HS-5 (cell line): ENCODE measurements around the gene MORC3.
A peak's percentile ranks its signal among the peaks of the same experiment; 100 is the strongest.
"Not testable (repeated sequence)": the region's sequence is repeated elsewhere in the genome, so short reads cannot be mapped to it uniquely, and the experiment has no call there.

ENCODE experiments used
- DNase-seq: peaks from one replicate; pipeline ENCODE4 v3.0.0-alpha.2; 2012; ENCODE audit warnings: low read depth

Gene MORC3, protein sequence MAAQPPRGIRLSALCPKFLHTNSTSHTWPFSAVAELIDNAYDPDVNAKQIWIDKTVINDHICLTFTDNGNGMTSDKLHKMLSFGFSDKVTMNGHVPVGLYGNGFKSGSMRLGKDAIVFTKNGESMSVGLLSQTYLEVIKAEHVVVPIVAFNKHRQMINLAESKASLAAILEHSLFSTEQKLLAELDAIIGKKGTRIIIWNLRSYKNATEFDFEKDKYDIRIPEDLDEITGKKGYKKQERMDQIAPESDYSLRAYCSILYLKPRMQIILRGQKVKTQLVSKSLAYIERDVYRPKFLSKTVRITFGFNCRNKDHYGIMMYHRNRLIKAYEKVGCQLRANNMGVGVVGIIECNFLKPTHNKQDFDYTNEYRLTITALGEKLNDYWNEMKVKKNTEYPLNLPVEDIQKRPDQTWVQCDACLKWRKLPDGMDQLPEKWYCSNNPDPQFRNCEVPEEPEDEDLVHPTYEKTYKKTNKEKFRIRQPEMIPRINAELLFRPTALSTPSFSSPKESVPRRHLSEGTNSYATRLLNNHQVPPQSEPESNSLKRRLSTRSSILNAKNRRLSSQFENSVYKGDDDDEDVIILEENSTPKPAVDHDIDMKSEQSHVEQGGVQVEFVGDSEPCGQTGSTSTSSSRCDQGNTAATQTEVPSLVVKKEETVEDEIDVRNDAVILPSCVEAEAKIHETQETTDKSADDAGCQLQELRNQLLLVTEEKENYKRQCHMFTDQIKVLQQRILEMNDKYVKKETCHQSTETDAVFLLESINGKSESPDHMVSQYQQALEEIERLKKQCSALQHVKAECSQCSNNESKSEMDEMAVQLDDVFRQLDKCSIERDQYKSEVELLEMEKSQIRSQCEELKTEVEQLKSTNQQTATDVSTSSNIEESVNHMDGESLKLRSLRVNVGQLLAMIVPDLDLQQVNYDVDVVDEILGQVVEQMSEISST

GRCh38 chr21:36319767-36320420, at the start of gene MORC3:
TSS of gene MORC3 (plus strand) at chr21:36320197. CDS start at chr21:36320265, 68 bp downstream.
- DNase-seq, result peak; percentile 98

- DNase-seq, result not testable (repeated sequence)
Measured at GRCh38 chr21:36270786-36271695, 49.0 kb upstream of the MORC3 start.

- no peak for DNase-seq
Measured at GRCh38 chr21:36274128-36274527, 45.9 kb upstream of the MORC3 start.

GRCh38 chr21:36282568-36283230, 37.3 kb upstream of the MORC3 start:
- DNase-seq, result no peak

DNA sequence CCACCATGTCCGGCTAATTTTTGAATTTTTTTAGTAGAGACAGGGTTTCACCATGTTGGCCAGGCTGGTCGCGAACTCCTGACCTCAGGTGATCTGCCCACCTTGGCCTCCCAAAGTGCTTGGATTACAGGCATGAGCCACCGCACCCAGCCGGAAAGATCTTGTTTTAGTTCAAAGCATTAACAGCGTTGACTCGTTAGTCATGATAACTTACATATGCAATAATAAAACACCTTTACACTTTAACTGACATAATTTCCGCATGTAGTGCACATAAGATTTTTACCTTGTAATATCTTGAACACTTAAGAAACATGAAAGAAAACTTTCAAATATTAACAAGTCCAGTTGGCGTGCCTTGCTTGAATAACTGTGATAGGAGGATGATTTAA, 36.8 kb upstream of the MORC3 start:
- DNase-seq, result not testable (repeated sequence)

- DNase-seq, result no peak
Measured at GRCh38 chr21:36288651-36289243, 31.2 kb upstream of the MORC3 start.

GRCh38 chr21:36291509-36291908, 28.5 kb upstream of the MORC3 start:
- no peak for DNase-seq

DNA sequence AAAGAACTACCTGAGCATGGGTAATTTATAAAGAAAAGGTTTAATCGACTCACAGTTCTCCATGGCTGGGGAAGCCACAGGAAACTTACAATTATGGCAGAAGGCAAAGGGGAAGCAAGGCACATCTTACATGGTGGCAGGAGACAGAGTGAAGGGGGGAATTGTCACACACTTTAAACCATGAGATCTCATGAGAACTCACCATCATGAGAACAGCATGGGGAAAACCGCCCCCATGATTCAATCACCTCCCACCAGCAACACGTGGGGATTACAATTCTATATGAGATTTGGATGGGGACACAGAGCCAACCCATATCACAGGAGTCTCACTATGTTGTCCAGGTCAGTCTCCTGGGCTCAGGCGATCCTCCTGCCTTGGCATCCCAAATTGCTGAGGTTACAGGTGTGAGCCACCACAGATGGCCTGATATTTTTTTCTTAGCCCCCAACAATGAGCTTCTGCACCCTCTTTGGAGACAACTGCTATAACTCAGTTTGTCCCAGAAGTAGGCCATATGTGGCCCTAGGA, 22.5 kb upstream of the MORC3 start:
- no peak for DNase-seq

- DNase-seq, result no peak
Measured at GRCh38 chr21:36297938-36298572, 21.9 kb upstream of the MORC3 start.

DNA sequence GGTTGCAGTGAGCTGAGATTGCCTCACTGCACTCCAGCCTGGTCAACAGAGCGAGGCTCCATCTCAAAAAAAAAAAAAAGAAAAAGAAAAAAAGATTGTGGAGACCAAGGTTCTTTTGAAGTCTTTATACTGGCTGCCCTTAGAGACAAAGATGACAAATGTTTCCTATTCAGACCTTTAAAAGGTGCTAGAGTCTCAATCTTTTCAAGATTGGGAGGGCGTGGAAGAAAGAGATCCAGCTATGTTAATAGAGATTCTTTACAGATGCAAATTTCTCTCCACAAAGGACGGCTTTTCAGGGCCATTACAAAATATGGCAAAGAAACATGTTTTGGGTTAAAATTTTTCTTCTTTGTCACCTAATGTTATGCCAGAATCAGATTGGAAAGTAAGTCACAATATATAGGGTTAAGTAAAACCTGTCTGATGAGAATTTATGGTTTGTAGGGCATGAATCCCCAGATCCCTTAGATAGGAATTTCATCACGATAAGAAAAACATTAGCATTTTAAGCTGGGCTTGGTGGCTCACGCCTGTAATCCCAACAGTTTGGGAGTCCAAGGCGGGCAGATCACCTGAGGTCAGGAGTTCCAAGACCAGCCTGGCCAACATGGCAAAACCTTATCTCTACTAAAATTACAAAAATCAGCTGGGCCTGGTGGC, 13.0 kb upstream of the MORC3 start:
- DNase-seq, result no peak

DNA sequence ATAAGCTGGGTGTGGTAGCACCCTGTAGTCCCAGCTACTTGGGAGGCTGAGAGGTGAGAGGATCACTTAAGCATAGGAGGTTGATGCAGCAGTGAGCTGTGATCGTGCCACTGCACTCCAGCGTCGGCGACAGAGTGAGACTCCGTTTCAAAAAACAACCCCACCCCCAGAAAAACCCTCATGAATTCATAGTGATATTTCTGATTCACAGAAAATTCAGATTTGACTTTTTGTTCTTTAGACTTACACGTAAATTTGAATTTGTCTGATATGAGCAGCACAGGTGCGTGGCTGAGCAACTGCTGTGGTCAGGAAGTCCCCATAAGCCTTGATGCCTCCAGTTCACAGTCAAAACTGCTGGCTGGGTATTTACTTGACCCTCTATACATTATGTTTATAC, 10.0 kb upstream of the MORC3 start:
- DNase-seq, result no peak

- DNase-seq, result not testable (repeated sequence)
Measured at GRCh38 chr21:36313446-36313845, 6.6 kb upstream of the MORC3 start.

DNA sequence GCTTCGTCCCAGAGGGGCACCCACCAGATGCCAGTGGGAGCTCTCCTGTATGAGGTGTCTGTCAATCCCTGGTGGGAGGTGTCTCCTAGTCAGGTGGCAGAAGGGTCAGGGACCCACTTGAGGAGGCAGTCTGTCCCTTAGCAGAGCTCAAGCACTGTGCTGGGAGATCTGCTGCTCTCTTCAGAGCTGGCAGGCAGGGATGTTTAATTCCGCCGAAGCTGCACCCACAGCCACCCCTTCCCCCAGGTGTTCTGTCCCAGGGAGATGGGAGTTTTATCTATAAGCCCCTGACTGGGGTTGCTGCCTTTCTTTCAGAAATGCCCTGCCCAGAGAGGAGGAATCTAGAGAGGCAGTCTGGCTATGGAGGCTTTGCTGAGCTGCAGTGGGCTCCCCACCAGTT, 4.0 kb upstream of the MORC3 start:
- DNase-seq, result not testable (repeated sequence)

DNA sequence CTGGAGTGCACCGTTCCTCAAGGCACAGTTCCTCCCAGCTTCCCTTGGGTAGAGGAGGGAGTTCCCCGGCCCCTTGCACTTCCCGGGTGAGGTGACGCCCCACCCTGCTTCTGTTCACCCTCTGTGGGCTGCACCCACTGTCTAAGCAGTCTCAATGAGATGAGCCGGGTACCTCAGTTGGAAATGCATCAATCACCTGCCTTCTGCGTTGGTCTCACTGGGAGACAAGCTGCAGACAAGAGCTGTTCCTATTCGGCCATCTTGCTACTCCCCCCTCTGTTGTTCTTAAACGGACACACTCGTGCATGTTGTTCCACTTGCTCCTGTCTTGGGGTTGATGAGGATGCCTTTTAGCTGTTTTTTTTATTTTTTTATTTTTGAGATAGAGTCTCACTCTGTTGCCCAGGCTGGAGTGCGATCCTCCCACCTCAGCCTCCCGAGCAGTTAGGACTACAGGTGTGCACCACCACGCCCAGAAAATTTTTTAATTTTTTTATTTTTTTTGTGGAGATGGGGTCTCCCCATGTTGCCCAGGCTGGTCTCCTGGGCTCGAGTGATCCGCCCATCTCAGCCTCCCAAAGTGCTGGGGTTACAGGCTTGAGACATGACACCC, 3.0 kb upstream of the MORC3 start:
- DNase-seq, result no peak

DNA sequence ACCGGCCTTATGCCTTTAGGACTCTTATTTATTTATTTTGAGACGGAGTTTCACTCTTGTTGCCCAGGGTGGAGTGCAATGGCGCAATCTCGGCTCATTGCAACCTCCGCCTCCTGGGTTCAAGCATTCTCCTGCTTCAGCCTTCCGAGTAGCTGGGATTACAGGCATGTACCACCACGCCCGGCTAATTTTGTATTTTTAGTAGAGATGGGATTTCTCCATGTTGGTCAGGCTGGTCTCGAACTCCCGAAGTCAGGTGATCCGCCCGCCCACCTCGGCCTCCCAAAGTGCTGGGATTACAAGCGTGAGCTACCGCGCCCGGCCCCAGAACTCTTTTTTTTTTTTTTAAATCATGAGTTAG, 611 bp upstream of the MORC3 start:
- DNase-seq, result not testable (repeated sequence)

DNA sequence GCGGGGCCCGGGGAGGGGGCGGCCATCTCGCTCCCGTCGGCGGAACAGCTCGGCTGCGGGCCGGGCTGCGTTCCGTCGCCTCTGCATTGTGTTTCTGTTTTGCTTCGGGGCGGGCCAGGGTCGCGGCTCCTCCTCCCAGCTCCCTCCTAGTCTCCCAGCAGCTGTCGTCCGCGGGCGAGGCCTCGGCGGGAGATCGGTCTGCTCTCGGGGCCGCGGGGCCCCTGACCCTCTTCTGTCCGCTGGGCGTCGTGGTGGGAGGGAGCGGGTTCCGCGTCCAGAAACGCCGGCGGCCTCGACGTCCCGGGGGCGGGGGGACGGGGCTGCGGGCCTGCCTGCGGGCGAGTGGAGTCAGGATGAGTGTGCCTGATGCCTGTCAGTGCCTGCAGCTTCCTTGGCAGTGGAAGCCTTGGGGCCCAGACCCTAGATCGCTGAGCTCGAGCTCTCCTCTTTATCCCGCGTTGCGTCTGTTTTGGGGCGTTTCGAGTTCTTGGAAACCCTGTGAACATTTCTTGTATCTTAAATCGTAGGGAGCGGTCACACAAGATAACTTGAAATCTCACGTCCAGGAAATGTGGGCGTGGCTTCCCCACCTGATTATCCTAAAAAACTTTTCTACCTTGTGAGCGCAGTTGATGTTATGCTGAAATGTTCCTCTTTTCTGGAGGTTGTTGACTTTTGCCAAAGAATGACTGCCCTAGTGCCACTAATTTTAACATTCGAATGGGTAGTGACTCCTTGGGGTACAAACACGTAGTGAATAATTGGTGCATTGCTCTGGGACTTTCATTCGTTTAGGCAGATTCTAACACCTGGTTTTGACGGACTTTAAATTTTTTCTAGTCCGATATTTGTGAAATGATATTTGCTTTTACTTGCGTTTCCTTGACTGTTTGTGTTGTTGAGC, 676 bp downstream of the MORC3 start:
- peak; percentile 34 for DNase-seq

DNA sequence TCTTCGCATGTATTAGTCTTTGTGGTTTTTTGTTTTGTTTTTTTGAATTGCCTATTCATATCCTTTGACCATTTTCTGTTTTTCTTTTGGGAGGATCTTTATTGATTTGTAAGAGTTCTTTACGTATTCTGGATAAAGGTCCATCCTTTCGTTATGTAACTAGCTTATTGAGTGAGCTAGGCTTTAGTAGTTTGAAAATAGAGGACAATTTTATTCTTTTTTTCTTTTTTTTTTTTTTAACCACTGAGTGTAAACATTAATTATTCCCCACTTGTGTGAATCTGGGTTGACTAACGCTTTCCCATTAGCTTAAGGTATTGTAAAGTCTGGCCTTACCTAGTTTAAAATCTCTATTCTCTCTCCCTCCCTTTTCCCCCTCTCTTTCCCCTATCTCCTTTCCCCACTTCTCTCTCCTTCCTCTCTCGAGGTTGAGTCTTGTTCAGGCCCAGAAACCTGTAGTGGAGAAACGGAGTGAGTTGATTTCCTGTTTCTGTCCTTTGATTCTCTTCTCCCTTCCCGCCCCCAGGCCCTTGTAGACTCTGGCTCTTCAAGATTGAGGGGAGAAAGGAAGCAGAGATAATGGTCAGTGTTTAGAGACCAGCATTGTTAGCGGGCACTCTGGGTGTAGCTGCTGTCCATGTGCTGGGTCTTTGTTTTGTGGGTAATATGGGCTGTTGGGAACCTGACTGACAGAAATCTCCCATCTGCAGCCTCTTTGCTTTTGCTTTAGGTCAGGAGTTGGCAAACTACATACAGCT, 1.5 kb downstream of the MORC3 start:
- no peak for DNase-seq
